ENCODE data around the gene JAML.

JAML gene

GRCh38 chr11:118215262-118215661, 9.5 kb downstream of the JAML start:
- DNase-seq = no peak

GRCh38 chr11:118214210-118214914, 10.4 kb downstream of the JAML start:
- no peak for DNase-seq

- no peak for DNase-seq
Measured at GRCh38 chr11:118213781-118214180, 11.0 kb downstream of the JAML start.

GRCh38 chr11:118213201-118213600, 11.6 kb downstream of the JAML start:
- no peak for DNase-seq

- DNase-seq = no peak
Measured at GRCh38 chr11:118212781-118213191, 12.0 kb downstream of the JAML start.

GRCh38 chr11:118212131-118212725, 12.6 kb downstream of the JAML start:
- DNase-seq = no peak

GRCh38 chr11:118211006-118211405, 13.8 kb downstream of the JAML start:
- no peak for DNase-seq

- DNase-seq = no peak
Measured at GRCh38 chr11:118210323-118210722, 14.5 kb downstream of the JAML start.

- DNase-seq = no peak
Measured at GRCh38 chr11:118209033-118209432, 15.8 kb downstream of the JAML start.

- DNase-seq = no peak
Measured at GRCh38 chr11:118207079-118207478, 17.7 kb downstream of the JAML start.

GRCh38 chr11:118206391-118207031, 18.3 kb downstream of the JAML start:
- no peak for DNase-seq

- DNase-seq = no peak
Measured at GRCh38 chr11:118205606-118206378, 19.0 kb downstream of the JAML start.

GRCh38 chr11:118202599-118203422, 22.0 kb downstream of the JAML start:
- DNase-seq = no peak

GRCh38 chr11:118201966-118202365, 22.8 kb downstream of the JAML start:
- DNase-seq = no peak

- peak; percentile 35 for DNase-seq
Measured at GRCh38 chr11:118200901-118201680, 23.7 kb downstream of the JAML start.

GRCh38 chr11:118200497-118200896, 24.3 kb downstream of the JAML start:
- no peak for DNase-seq

GRCh38 chr11:118199135-118199534, 25.7 kb downstream of the JAML start:
- DNase-seq = no peak

GRCh38 chr11:118198370-118198769, 26.4 kb downstream of the JAML start:
- peak; percentile 82 for DNase-seq

- no peak for DNase-seq
Measured at GRCh38 chr11:118194835-118195627, 29.8 kb downstream of the JAML start.

- no peak for DNase-seq
Measured at GRCh38 chr11:118193910-118194566, 30.8 kb downstream of the JAML start.
